NCI-H526 (cell line): ENCODE measurements around the gene SPTBN1.
"Not testable (repeated sequence)": the region's sequence is repeated elsewhere in the genome, so short reads cannot be mapped to it uniquely, and the experiment has no call there.

ENCODE experiments used
- DNase-seq, 2 experiments: peaks; one replicate each; lab custom pipeline; 2025; lab: John Stamatoyannopoulos, UW

Gene SPTBN1

DNA sequence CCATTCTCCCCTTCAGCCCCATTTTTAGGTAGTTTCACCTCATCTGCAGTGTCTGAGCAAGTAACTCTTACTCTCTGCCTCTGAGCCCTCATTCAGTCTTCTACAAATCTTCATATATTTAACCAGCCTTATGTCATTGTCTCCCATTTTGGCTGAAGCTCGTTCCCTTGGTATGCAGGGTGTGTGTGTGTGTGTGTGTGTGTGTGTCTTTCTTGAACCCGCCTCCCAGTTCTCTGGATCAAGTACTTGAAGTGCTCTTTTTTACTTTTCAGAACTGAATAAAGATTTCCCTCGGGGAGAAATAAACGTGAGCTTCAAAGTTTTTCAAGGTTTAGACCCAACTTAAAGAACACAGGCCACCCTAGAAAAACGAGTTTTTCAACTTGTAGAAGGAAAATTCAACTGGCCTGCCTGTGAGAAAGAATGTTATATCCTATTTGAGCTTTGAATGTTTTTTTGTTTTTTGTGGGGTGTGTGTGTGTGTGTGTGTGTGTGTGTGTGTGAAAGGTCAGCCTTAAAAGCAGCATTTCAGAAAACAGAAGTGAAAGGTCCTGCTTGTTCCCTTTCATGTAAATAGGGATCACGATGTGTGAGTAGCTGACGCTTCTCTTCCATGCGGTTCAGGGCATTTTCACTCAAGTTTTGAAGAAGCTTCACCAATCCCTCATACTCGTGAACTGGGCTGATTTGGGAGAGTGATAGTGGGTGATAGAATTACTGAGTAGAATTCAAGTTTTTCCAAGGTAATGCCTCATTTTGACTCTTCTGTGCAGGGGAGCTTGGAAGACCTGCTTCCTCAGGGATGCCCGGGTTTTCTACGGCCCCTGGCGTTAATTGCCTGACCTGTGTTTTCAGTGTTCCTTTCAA is 216.7 kb downstream of the SPTBN1 start:
- DNase-seq, result no peak

DNA sequence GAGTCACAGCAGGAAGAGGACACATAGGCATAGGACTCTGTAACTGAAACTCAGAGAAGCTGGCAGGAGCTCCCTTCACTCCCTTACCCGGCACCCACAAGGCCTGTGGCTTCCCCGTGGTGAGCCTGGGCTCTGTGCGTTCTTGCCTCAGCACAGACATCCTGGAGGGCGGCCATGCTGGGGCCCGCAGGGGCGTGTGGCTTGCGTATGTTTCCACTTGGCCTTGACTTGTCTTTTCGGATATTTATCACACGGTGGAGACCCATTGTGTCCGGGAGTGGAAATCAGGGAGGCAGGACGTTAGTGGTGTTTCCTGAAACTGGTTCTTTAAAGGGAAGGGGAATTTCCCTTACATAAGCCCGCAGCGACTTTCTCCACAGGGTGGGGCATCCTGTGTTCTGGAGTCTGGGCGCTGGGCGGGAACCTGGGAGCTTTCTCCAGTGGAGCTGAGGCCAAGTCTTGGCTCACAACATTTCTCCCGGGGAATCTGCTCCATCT is 217.4 kb downstream of the SPTBN1 start:
- DNase-seq, result no peak

DNA sequence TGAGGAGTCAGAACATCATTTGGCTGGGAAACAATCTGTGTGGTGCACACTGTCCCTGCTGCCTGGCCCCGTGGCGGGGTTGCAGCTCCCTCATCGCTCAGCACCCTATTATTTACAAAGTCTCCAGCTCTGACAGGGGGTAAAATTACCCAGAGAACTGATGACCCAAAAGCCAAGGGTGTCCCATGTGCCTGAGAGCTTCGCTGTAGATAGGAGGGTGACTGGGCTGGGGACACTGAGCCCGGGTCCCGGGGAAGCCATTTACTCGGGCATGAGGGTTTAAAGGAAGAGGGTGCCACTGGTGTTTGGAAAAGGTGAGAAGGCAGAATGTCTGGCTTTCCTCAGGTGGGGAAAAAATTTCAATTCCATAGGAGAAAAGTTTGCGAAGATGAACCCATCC is 219.2 kb downstream of the SPTBN1 start:
- DNase-seq, result no peak

- DNase-seq, result no peak
Measured at GRCh38 chr2:54675738-54676137, 219.6 kb downstream of the SPTBN1 start.

DNA sequence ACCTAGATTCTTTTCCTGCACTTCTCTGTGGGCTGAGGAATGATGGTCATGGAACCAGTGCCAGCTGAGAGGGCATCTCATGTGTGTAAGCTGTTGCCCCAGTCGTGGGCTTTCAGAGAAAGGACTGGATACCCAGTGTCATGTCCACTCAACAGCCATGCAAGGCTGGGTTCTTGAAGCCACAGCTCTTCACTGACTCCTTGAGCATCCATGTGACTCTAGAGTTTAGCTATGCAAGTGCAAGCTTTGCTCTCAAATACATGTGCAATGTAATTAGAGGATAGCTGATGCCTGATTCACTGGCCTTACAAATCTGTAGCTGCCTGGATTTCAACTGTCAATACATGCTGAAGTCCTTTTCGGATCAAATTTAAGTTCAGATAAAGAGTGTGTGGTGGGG is 220.5 kb downstream of the SPTBN1 start:
- DNase-seq, result no peak

- no peak for DNase-seq
Measured at GRCh38 chr2:54677476-54678265, 221.5 kb downstream of the SPTBN1 start.

DNA sequence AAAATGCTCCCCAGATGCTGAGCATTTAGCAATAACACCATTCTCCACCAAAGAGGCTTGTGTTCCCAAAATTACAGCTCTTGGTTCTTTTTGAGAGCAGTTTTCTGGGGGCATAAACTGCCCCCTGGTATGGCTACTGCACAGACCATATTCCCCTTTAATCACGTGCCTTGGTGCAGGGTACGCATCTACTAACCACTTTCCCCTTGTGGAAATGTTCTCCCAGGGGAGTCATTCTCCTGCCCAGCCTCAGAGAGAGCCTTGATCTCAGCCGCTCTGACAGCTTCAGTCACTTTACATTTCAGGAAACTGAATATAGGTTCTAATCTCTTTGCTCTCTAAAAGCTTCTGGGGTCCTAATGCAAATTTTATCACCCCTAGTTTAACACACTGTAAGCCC is 222.6 kb downstream of the SPTBN1 start:
- peak; percentile 15 to 74 for DNase-seq

GRCh38 chr2:54680397-54681041 is 224.4 kb downstream of the SPTBN1 start:
- no peak for DNase-seq

- DNase-seq, result no peak
Measured at GRCh38 chr2:54681416-54681815, 225.3 kb downstream of the SPTBN1 start.

GRCh38 chr2:54683596-54683995 is 227.5 kb downstream of the SPTBN1 start:
- no peak for DNase-seq

GRCh38 chr2:54685263-54685775 is 229.2 kb downstream of the SPTBN1 start:
- DNase-seq, result no peak

- no peak for DNase-seq
Measured at GRCh38 chr2:54687595-54688152, 231.5 kb downstream of the SPTBN1 start.

DNA sequence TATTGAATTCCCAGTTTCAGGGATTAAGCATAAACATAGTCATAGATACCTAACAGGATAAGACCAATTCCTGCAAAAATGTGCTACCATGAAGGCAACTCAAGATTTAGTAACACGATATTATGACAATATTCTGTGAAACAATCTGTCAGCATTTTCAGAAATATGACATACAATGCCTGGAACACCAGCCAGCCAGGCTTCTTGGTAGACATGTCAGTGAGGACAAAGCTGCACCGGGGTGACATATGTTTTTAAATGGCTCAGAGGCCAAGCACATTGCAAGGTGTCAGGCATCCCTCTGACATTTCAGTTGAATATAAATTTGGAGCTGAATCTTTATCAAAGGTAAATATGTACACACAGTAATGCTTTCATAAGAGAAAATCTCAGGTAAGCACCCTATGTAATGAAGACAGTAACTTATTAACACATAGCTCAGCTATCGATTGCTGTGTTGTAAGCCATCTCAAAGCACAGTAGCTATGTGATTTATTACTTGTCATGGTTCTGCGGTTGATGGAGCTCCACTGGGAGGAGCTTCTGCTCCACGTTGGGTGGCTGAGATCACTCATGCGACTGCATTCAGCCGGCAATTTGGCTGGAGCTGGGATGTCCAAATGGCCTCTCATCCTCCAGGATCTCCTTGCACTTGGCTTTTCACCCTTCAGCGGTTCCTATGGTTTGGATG is 235.5 kb downstream of the SPTBN1 start:
- DNase-seq, result no peak

GRCh38 chr2:54692556-54692955 is 236.4 kb downstream of the SPTBN1 start:
- no peak for DNase-seq

DNA sequence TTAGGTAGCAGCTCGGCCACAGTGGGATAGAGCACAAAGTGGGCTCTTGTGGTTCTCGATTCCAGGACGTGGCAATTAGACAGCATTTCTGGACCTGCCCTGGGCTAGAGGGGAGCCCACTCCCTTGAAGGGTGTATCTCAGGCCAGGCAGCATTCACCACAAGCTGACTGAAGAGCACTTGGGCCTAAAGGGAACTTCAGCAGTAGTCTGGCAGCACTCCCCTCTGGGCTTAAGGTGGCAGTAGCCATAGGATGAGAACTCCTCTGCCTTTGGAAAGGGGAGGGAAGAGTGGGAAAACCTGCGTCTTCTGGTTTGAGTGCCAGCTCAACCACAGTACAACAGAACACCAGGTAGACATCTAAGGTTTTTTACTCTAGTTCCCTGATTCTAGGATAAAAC is 239.3 kb downstream of the SPTBN1 start:
- DNase-seq, result no peak

GRCh38 chr2:54697934-54698333 is 241.8 kb downstream of the SPTBN1 start:
- no peak for DNase-seq

GRCh38 chr2:54698926-54699325 is 242.8 kb downstream of the SPTBN1 start:
- DNase-seq, result not testable (repeated sequence)

DNA sequence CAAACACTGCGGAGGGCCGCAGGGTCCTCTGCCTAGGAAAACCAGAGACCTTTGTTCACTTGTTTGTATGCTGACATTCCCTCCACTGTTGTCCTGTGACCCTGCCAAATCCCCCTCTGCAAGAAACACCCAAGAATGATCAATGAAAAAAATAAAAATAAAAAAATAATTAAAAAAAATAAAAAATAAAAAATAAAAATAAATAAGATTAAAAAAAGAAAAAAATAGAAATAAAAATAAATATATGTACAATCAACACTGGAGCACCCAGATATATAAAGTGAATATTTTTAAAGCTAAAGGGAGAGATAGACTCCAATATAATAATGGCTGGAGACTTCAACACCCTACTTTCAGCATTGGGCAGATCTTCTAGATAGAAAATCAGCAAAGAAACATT is 243.5 kb downstream of the SPTBN1 start:
- DNase-seq, result no peak

- no peak for DNase-seq
Measured at GRCh38 chr2:54701029-54701428, 244.9 kb downstream of the SPTBN1 start.

DNA sequence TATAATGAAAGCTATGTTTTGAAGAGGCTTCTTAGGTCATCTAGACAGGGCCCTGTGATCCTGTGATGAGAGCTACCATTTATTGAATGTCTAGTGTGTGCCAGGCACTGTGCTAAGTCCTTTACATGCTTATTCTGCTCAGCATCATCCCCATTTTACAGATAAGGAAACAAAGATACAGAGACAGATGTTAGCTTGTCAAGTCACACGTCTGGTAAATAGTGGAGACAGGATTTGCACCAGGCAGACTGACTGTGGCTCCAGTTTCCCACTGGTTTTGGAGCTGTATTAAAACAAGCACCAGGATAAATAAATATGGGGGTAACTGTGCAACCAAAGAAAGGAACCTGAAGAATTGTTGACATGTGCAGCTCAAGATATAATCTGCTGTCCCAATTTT is 248.1 kb downstream of the SPTBN1 start:
- DNase-seq, result no peak
